SH-SY5Y (cell line): ENCODE data around the gene CLUH.

Source experiments
- GATA2 ChIP-seq: IDR thresholded peaks from 2 replicates; pipeline ENCODE4 v1.6.1; 2011; ENCODE audit warnings: mild to moderate bottlenecking, low read depth, low read length
- GATA3 ChIP-seq: IDR thresholded peaks from 2 replicates; pipeline ENCODE4 v1.6.1; 2011; ENCODE audit warnings: low read depth, mild to moderate bottlenecking, low read length, moderate library complexity

- TF ChIP-seq GATA2 (no peak), GATA3 (no peak)
Observed at GRCh38 chr17:2736956-2737355, 25.4 kb upstream of the CLUH start.
